ENCODE measurements around the gene MRPS5. TPM values are rescaled to one million over a fixed set of nuclear protein-coding genes. Genes with fewer than 3 reads are reported as not detected.

Gene MRPS5
- total RNA-seq, 1 experiment from 2014 or later = 107 TPM

DNA sequence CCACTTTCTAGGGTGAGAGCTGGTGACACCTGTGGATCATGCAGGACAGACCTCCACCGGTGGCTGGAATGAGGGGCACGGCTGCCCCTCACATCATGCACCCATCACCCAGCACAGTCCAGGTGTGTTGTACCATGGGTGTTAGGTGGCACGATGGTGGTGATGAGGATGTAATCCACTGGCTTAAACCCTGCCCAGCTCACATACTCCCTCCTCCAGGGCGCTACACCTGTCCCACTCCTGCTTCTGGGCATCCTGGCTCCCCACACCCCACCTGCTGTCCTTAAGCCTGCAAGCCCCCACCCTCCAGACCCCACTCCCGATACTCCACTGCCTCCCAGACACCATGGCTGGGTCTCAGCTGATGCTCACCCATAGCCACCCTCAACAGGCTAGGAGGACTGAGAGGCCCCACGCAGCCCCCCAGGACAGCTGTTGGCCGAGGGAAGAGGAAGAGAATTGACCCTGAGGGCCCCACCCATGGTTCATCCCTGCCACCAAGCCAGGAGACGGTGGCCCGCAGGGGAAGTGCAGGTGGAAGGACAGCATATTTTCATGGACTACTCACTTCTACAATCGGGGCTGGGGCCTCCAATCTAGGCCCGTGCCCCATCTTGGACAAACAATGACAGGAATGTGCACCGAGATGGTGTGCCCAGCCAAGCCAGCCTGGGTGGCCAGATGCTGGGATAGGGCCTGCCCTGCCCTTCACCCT lies 61.8 kb downstream of the MRPS5 start:
- H3K27me3 ChIP-seq (ENCODE audit: low read length) = no peaks in the 10 kb centered on the region
- H3K9ac ChIP-seq (ENCODE audit: low read length) = no peak overlapping the region

DNA sequence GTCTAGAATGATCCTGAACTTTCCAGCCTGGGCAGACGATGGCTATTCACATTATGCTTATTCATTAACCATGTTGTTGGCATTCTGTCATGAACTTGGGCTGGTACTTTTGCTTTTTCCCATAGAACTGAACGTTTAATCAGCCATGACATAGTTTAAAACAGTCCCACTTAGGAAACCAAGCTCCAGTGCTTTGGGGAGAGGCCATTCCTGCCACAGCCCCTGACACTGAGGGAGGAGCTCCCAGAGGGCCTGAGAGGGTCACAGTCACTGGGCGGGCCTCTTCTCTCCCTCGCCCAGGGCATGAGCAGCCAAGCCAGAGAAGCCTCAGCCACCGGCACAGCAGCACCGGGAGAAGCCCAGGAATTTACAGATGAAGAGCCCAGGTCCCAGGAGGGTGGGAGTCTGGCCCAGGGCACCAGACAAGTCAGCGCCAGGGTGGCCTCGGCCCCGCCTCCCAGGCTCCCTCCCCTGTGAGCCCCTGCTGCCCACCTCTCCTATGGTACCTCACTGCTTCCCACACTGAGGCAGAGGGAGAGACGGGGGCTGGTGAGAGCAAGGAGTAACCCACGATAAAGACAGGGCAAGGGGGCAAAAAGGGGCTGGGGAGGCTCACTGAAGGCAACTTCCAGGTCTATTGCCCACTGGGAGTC lies 62.5 kb downstream of the MRPS5 start:
- Histone ChIP-seq H3K4me1 (ENCODE audit: insufficient read depth, low read length) (peaks cover 69% of the 10 kb centered on the region), H3K79me2 (ENCODE audit: low read length) (no peaks in the 10 kb centered on the region), H2AFZ (ENCODE audit: low read length) (no peak overlapping the region), H3K27me3 (ENCODE audit: low read length) (no peaks in the 10 kb centered on the region), H3K9me2 (replicated peaks; ENCODE audit: low read length) (no peaks in the 10 kb centered on the region), H3K4me2 (ENCODE audit: low read length) (0 out of 2 replicates have a peak overlapping the region, but pooled peaks have one; percentile 35), H3K4me3 (ENCODE audit: low read length) (no peak overlapping the region), H3K36me3 (ENCODE audit: low read depth, low read length) (no peaks in the 10 kb centered on the region), H3K27ac (ENCODE audit: low read length) (no peak overlapping the region), H4K20me1 (ENCODE audit: low read length) (no peaks in the 10 kb centered on the region), H3K9me3 (ENCODE audit: low read length) (no peaks in the 10 kb centered on the region), H3F3A (ENCODE audit: low read length, unreplicated experiment) (no peaks in the 10 kb centered on the region), H3K9ac (ENCODE audit: low read length) (no peak overlapping the region)
- DNase-seq = no peak
- BruUV-seq (replicated peaks) = no TSS peak
- no peak for ATAC-seq
- ChIA-PET CTCF (interaction anchor here (0.7 kb wide), 1 partner anchor 16 kb away, joined by 3 read pairs; no protein-coding TSS in a partner anchor), POLR2A (ENCODE audit: unreplicated experiment) (no interaction called here)
- intact Hi-C loops (cut with micrococcal nuclease) = no loop called here
- TF ChIP-seq EZH2phosphoT487 (IDR thresholded peaks at IDR 0.05; ENCODE audit: borderline replicate concordance, low read length) (no peak), EZH2 (IDR thresholded peaks at IDR 0.05; ENCODE audit: low read length, unreplicated experiment) (no peak)
- TF ChIP-seq, protein P1, sequence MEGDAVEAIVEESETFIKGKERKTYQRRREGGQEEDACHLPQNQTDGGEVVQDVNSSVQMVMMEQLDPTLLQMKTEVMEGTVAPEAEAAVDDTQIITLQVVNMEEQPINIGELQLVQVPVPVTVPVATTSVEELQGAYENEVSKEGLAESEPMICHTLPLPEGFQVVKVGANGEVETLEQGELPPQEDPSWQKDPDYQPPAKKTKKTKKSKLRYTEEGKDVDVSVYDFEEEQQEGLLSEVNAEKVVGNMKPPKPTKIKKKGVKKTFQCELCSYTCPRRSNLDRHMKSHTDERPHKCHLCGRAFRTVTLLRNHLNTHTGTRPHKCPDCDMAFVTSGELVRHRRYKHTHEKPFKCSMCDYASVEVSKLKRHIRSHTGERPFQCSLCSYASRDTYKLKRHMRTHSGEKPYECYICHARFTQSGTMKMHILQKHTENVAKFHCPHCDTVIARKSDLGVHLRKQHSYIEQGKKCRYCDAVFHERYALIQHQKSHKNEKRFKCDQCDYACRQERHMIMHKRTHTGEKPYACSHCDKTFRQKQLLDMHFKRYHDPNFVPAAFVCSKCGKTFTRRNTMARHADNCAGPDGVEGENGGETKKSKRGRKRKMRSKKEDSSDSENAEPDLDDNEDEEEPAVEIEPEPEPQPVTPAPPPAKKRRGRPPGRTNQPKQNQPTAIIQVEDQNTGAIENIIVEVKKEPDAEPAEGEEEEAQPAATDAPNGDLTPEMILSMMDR (conservative IDR thresholded peaks at IDR 0.05; ENCODE audit: low read depth, low read length) = no peak

More for the DNA sequence above, 61.8 kb downstream of the MRPS5 start:
- Histone ChIP-seq H3K4me1 (ENCODE audit: insufficient read depth, low read length) (peaks cover 69% of the 10 kb centered on the region), H3K27ac (ENCODE audit: low read length) (peak overlapping the region; percentile 22; the same call in 1 of the 2 replicates), H3K4me3 (ENCODE audit: low read length) (no peak overlapping the region), H4K20me1 (ENCODE audit: low read length) (no peaks in the 10 kb centered on the region), H2AFZ (ENCODE audit: low read length) (0 out of 2 replicates have a peak overlapping the region, but pooled peaks have one; percentile 19), H3K36me3 (ENCODE audit: low read depth, low read length) (no peaks in the 10 kb centered on the region), H3K79me2 (ENCODE audit: low read length) (no peaks in the 10 kb centered on the region), H3K9me3 (ENCODE audit: low read length) (no peaks in the 10 kb centered on the region), H3K4me2 (ENCODE audit: low read length) (peak overlapping the region; percentile 35), H3F3A (ENCODE audit: low read length, unreplicated experiment) (no peaks in the 10 kb centered on the region), H3K9me2 (replicated peaks; ENCODE audit: low read length) (no peaks in the 10 kb centered on the region)
- CTCF ChIA-PET = interaction anchor here (0.7 kb wide), 1 partner anchor 15 kb away, joined by 3 read pairs; no protein-coding TSS in a partner anchor
- TF ChIP-seq, protein P1 (conservative IDR thresholded peaks at IDR 0.05; ENCODE audit: low read depth, low read length) = no peak
- DNase-seq (peak; percentile 84), ATAC-seq (peak; percentile 52)
- intact Hi-C loops (cut with micrococcal nuclease) = loop anchor here (5.0 kb wide), 1 partner anchor 38 kb away; no protein-coding TSS in a partner anchor
- no TSS peak for BruUV-seq (replicated peaks)
- POLR2A ChIA-PET (ENCODE audit: unreplicated experiment) = no interaction called here
